ENCODE data around the gene VAT1L.

VAT1L gene, protein sequence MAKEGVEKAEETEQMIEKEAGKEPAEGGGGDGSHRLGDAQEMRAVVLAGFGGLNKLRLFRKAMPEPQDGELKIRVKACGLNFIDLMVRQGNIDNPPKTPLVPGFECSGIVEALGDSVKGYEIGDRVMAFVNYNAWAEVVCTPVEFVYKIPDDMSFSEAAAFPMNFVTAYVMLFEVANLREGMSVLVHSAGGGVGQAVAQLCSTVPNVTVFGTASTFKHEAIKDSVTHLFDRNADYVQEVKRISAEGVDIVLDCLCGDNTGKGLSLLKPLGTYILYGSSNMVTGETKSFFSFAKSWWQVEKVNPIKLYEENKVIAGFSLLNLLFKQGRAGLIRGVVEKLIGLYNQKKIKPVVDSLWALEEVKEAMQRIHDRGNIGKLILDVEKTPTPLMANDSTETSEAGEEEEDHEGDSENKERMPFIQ

DNA sequence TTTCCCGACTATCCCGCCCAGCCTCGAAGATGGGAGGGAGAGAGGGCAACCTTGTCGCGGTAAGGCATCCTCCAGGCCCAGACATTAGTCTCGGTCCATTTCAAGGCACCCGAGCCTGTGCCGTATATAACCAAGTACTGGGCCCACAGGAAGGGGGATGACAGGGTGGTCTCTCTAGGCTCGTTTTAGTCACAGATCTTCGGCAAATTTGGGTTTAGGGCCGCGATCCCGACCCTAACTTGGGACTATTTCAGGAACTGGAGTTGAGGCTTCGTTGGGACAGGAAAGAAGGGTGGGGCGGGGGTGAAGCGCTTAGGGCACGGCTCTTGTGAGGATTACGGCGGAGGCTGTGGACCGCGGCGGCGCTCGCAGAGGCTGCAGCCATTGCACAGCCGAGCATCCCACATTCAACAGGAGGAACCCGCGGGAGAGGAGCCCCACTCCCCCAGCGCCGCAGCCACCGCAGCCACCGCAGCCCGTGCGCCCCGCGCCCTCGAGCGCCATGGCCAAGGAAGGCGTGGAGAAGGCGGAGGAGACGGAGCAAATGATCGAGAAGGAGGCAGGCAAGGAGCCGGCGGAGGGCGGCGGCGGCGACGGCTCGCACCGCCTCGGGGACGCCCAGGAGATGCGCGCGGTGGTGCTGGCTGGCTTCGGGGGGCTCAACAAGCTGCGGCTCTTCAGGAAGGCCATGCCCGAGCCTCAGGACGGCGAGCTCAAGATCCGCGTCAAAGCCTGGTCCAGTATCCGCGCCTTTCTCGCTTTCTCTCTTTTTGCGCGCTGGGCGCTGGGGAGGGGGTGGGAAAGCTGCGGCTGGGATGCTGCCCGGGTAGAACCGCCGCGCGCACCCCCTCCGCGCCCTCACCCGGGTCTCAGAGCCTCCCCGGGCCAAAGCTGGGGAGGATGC lies at the start of gene VAT1L:
VAT1L (plus strand) TSS at position 384 of the 904 bp plus-strand sequence; CDS start at position 503, 119 bp downstream.
- TF ChIP-seq, protein P1, sequence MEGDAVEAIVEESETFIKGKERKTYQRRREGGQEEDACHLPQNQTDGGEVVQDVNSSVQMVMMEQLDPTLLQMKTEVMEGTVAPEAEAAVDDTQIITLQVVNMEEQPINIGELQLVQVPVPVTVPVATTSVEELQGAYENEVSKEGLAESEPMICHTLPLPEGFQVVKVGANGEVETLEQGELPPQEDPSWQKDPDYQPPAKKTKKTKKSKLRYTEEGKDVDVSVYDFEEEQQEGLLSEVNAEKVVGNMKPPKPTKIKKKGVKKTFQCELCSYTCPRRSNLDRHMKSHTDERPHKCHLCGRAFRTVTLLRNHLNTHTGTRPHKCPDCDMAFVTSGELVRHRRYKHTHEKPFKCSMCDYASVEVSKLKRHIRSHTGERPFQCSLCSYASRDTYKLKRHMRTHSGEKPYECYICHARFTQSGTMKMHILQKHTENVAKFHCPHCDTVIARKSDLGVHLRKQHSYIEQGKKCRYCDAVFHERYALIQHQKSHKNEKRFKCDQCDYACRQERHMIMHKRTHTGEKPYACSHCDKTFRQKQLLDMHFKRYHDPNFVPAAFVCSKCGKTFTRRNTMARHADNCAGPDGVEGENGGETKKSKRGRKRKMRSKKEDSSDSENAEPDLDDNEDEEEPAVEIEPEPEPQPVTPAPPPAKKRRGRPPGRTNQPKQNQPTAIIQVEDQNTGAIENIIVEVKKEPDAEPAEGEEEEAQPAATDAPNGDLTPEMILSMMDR (IDR thresholded peaks at IDR 0.05; ENCODE audit: low read depth, low read length), result no peak
- DNase-seq (ENCODE audit: extremely low read depth, low read depth), result no peak

DNA sequence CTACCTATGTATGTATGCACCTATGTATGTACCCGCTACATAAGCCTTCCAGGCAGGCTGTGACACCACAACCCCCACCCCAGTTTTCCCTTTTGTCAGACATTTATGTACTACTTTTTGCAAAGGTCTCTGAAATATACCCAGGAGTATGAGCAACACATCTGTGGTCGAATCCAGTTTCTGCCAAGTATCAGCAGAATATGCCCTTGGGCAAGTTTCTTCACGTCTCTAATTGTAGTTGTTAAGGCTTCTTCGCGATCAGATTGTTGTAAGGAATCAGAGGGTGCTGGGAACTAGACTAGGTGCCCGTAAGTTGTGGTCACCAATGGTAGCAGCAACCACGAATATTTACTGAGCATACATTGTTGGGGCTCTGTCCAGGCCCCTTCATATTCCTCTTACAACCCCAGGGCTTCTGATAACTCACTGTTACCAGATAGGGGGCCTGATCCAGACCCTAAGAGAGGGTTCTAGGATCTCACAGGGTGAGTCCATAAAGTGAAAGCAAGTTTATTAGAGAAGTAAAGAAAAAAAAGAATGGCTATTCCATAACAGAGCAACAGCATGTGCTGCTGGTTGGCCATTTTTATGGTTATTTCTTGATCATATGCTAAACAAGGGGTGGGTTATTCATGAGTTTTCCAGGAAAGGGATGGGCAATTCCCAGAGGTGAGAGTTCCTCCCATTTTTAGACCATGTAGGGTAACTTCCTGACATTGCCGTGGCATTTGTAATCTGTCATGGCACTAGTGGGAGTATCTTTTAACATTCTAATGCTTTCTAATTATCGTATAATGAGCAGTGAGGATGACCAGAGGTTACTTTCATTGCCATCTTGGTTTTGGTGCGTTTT lies 49.4 kb upstream of the VAT1L start:
- DNase-seq (ENCODE audit: extremely low read depth, low read depth), result no peak
- TF ChIP-seq, protein P1 (IDR thresholded peaks at IDR 0.05; ENCODE audit: low read depth, low read length), result no peak

DNA sequence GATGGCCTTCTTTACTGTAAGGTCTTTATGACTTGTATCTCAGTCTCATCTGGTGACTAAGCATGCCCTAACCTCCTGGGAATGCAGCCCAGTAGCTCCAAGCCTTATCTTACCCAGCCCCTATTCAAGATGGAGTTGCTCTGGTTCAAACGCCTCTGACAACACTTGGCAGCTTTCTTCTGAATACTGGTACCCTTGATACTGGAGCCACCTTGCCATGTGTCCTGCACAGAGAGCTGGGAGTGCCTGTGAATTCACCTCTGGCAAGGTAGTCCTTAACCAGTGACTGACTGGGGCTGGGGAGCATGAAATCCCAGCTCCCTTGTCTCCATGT lies 48.8 kb upstream of the VAT1L start:
- no peak for DNase-seq (ENCODE audit: extremely low read depth, low read depth)
- TF ChIP-seq, protein P1 (IDR thresholded peaks at IDR 0.05; ENCODE audit: low read depth, low read length), result no peak

DNA sequence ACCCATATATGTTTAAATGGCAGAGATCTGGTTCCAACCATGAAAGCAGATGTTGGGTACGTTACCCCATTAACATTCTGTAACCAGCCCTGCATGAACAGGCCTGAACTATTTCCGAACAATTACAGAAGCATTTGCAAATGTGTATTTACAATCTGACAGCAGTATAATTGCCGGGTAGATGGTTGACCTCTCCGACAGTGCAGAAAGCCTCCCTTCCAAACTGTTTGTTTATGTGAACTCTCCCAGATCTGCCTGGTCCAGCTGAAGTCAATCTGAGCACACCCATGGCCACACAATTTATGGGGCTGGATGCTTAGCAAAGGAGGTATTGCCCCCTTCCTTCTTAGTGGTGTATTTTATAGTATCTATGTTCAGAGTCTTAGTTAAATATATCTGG lies 44.2 kb upstream of the VAT1L start:
- no peak for DNase-seq (ENCODE audit: extremely low read depth, low read depth)

DNA sequence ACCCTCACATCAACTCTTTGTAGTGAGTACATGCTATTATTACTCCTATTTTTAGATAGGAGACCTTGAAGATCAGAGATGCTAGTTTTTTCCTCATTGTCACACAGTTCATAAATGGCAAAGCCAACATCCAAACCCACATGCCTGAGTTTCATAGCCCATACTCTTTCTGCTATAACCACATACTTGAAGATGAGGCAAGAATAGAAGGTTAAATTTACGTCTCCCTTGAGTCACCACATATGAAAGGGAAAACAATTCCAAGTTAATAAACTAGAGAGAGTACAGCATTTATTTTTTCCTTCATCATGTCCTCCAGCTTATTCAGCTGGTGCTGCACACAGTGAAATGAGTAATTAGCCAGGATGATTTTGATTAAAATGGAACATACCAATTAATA lies 42.4 kb upstream of the VAT1L start:
- TF ChIP-seq, protein P1 (IDR thresholded peaks at IDR 0.05; ENCODE audit: low read depth, low read length), result no peak
- DNase-seq (ENCODE audit: extremely low read depth, low read depth), result no peak

More for the DNA sequence above, 44.2 kb upstream of the VAT1L start:
- TF ChIP-seq, protein P1 (IDR thresholded peaks at IDR 0.05; ENCODE audit: low read depth, low read length), result no peak

DNA sequence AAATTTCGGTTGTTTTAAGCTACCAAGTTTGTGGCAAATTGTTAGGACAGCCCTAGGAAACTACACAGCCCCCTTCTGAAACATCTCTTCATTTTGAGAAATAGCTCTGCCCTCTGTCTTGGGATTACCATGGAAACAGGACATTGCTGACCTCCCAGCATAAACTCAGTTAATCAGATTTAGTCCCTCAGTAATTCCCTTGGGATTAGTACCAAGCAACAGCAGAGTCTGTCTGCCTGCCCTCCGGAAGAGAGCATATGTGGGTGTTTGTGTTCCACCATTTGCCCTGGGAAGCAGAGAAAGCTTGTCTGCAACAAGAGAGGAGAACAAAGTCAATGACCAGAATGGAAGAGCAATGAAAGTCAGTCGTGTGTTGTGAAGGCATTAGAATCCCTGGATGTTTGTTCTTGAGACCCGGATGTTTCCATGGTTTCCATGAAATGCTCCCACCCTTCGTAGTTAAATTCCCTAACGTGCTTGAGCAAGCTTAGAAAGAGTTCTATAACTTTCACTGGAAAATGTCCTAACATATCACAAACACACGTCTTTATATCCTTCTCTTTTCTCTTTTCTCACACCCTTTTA lies 39.9 kb upstream of the VAT1L start:
- TF ChIP-seq, protein P1 (IDR thresholded peaks at IDR 0.05; ENCODE audit: low read depth, low read length), result no peak

More for the DNA sequence above, 39.9 kb upstream of the VAT1L start:
- DNase-seq (ENCODE audit: extremely low read depth, low read depth), result no peak

Measured in AG09319 (cell line).